ENCODE results near the gene CDH4. TPM values are rescaled to one million over a fixed set of nuclear protein-coding genes. Genes with fewer than 3 reads are reported as not detected.

The CDH4 gene
- total RNA-seq, 3 donors from 2014 or later (not counting 1 experiment from before 2014, with no cell fraction given) = 0.18 TPM; not detected in 2

DNA sequence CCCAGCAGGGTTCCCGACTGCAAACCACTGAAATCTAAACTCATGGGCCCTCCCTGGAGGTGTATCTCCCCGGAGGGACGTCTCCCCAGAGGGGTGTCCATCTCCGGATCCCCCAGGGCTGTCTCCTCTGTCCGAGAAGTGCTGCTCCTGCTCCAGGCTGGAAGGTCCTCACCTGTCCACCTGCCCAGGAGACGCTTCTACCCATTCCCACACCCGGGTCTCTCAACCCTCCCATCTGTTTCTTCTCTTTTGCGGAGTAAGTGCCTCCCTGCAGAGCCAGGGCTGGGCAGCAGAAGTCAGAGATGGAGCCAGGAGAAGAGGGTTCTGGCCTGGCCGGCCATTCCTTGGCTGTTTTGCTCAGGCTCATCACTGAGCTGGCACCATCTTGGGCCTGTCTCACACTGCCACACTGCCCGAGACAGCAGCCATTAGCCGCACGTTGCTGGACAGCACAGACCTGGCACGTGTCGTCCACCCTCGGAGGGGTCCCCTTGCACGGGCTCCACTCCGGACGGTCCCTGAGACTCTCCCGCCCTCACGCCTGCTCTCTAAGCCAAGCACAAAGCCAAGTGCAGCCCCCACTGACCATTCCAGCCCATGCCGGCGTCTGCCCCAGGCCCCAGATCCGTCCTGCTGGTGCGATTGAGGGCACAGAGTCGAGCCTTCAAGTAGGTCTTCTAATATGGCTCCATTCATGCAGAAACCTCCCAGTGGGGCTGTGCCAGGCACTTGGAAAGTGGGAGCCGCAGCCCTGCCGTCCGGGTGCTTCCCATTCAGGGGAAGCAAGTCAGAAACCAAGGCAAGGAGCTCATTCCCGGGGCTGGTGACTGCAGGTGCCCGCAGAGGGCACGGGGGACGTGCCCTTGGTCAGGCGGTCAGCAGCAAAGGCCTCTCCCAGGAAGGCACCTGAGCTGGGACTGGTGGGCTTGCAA is 445.9 kb downstream of the CDH4 start:
- Mint-ChIP-seq H3K4me3 (no peak overlapping the region), H3K4me1 (no peaks in the 10 kb centered on the region), H3K27me3 (ENCODE audit: low read depth in 2 of 2) (no peaks in the 10 kb centered on the region), H3K9me3 (no peaks in the 10 kb centered on the region), H3K36me3 (no peaks in the 10 kb centered on the region), H3K27ac (no peak overlapping the region)
- no peaks in the 10 kb centered on the region for H3K27me3 ChIP-seq (ENCODE audit: control insufficient read depth, insufficient read depth, low read length)
- H3K36me3 ChIP-seq (ENCODE audit: control insufficient read depth, insufficient read depth, low read length) = no peaks in the 10 kb centered on the region
- WGBS (ENCODE audit: insufficient coverage) = 89% methylated on average over 33 of the region's 33 CpGs
- no peaks in the 10 kb centered on the region for H3K4me1 ChIP-seq (ENCODE audit: control insufficient read depth, insufficient read depth, low read length)
- no peak overlapping the region for H3K4me3 ChIP-seq (ENCODE audit: low read length)
- ATAC-seq (no peak), DNase-seq (no peak)
- H3K27ac ChIP-seq (ENCODE audit: low read length) = no peak overlapping the region
- H3K9me3 ChIP-seq (ENCODE audit: control insufficient read depth, insufficient read depth, low read length) = peaks cover 19% of the 10 kb centered on the region
- intact Hi-C loops (cut with micrococcal nuclease) = no loop called here
- TF ChIP-seq, protein P1, sequence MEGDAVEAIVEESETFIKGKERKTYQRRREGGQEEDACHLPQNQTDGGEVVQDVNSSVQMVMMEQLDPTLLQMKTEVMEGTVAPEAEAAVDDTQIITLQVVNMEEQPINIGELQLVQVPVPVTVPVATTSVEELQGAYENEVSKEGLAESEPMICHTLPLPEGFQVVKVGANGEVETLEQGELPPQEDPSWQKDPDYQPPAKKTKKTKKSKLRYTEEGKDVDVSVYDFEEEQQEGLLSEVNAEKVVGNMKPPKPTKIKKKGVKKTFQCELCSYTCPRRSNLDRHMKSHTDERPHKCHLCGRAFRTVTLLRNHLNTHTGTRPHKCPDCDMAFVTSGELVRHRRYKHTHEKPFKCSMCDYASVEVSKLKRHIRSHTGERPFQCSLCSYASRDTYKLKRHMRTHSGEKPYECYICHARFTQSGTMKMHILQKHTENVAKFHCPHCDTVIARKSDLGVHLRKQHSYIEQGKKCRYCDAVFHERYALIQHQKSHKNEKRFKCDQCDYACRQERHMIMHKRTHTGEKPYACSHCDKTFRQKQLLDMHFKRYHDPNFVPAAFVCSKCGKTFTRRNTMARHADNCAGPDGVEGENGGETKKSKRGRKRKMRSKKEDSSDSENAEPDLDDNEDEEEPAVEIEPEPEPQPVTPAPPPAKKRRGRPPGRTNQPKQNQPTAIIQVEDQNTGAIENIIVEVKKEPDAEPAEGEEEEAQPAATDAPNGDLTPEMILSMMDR (IDR thresholded peaks at IDR 0.05) = no peak

DNA sequence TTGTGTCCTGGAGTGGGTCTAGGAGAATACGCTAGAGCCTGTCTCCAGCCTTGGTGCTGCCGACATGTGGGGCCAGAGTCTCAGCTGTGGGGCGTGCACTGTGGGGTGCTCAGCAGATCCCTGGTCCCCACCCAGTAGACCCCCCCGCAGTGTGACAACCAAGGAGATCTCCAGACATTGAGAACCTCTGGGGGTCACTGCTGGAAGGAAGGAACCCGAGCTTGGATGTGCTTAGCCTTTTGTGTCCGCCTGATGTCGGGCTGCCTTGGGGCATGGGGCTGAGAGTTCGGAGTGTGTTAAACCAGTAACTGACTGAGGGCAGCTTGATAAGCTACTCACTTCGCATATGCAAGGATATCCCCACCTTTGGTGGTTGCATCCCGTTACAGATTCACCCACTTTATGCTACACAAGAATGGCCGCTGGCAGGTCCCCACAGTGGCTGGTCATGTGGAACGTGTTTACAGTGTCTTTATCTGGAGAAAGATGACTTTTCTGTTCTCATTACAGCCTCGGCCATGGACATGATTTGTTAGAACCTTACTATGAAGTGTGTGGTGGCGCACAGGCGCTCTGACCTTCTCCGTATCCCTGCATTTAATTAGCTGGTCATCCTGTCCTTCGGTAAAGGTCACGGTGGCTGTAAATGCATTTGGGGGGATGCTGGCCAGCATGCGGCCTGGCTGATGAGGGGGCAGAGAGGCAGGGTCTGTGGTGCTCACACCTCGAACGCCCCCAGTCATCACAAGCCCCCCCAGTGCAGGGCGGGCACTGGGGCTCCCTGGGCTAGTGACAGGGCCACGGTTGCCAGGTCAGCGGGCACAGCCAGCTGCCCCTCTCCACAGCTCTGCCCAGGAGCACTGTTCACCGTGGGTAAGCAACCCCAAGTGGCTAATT is 446.8 kb downstream of the CDH4 start:
- H3K4me1 ChIP-seq (ENCODE audit: control insufficient read depth, insufficient read depth, low read length) = no peaks in the 10 kb centered on the region
- H3K27ac ChIP-seq (ENCODE audit: low read length) = no peak overlapping the region
- H3K9me3 Mint-ChIP-seq = no peaks in the 10 kb centered on the region
- DNase-seq = no peak
- no peaks in the 10 kb centered on the region for H3K36me3 ChIP-seq (ENCODE audit: control insufficient read depth, insufficient read depth, low read length)
- H3K36me3 Mint-ChIP-seq = no peaks in the 10 kb centered on the region
- ATAC-seq = no peak
- no peaks in the 10 kb centered on the region for H3K27me3 ChIP-seq (ENCODE audit: control insufficient read depth, insufficient read depth, low read length)
- H3K27me3 Mint-ChIP-seq (ENCODE audit: low read depth in 2 of 2) = no peaks in the 10 kb centered on the region
- intact Hi-C loops (cut with micrococcal nuclease) = no loop called here
- H3K27ac Mint-ChIP-seq = no peak overlapping the region
- H3K9me3 ChIP-seq (ENCODE audit: control insufficient read depth, insufficient read depth, low read length) = peaks cover 19% of the 10 kb centered on the region
- WGBS (ENCODE audit: insufficient coverage) = 87% methylated on average over 25 of the region's 25 CpGs
- TF ChIP-seq, protein P1 (IDR thresholded peaks at IDR 0.05) = no peak
- no peaks in the 10 kb centered on the region for H3K4me1 Mint-ChIP-seq
- no peak overlapping the region for H3K4me3 ChIP-seq (ENCODE audit: low read length)
- no peak overlapping the region for H3K4me3 Mint-ChIP-seq

GRCh38 chr20:61699495-61700374 is 447.7 kb downstream of the CDH4 start:
- DNase-seq (no peak), ATAC-seq (no peak)
- Histone ChIP-seq H3K36me3 (ENCODE audit: control insufficient read depth, insufficient read depth, low read length) (no peaks in the 10 kb centered on the region), H3K4me1 (ENCODE audit: control insufficient read depth, insufficient read depth, low read length) (no peaks in the 10 kb centered on the region), H3K9me3 (ENCODE audit: control insufficient read depth, insufficient read depth, low read length) (peaks cover 19% of the 10 kb centered on the region), H3K27me3 (ENCODE audit: control insufficient read depth, insufficient read depth, low read length) (no peaks in the 10 kb centered on the region), H3K4me3 (ENCODE audit: low read length) (no peak overlapping the region), H3K27ac (ENCODE audit: low read length) (no peak overlapping the region)
- TF ChIP-seq, protein P1 (IDR thresholded peaks at IDR 0.05) = no peak
- Mint-ChIP-seq H3K9me3 (no peaks in the 10 kb centered on the region), H3K4me1 (no peaks in the 10 kb centered on the region), H3K27ac (no peak overlapping the region), H3K27me3 (ENCODE audit: low read depth in 2 of 2) (no peaks in the 10 kb centered on the region), H3K4me3 (no peak overlapping the region), H3K36me3 (no peaks in the 10 kb centered on the region)
- intact Hi-C loops (cut with micrococcal nuclease) = no loop called here
- WGBS (ENCODE audit: insufficient coverage) = 80% methylated on average over 31 of the region's 31 CpGs
